GM12878 (cell line): Measurements from ENCODE around the gene KLHL22. TPM values are rescaled to one million over a fixed set of nuclear protein-coding genes. Genes with fewer than 3 reads are reported as not detected.

Source experiments
- ATAC-seq: fragments of 200-7000 bp; cut with Tn5 transposase; 3 replicates; pipeline ENCODE4 v1.9.1; 2020; ENCODE audit warnings: mild to moderate bottlenecking, moderate library complexity
- BruUV-seq: library from RNA; stranded (reverse); fragments of 400-500 nt; replicated peaks from 2 replicates; lab custom pipeline; 2021; lab: Mats Ljungman, UMichigan
- CTCF ChIA-PET: fragments of 300-600 bp; sonication (Branson Sonifier 250); formaldehyde crosslinking; extraction: SDS; loops from one replicate; lab custom pipeline; 2021; ENCODE audit warnings: inconsistent platforms; lab: Yijun Ruan, JAX
- POLR2A ChIA-PET: fragments of 350-600 bp; formaldehyde crosslinking; extraction: SDS; loops from one replicate; lab custom pipeline; 2021; ENCODE audit warnings: inconsistent platforms; lab: Charles Lee
- RAD21 ChIA-PET: fragments of 300-600 bp; sonication (Branson Sonifier 250); formaldehyde crosslinking; loops from one replicate; lab custom pipeline; 2023; ENCODE audit warnings: antibody characterized with exemption; ENCODE audit not compliant: unreplicated experiment; lab: Charles Lee
- SMC1A ChIA-PET: fragments of 300-600 bp; sonication (Branson Sonifier 250); formaldehyde crosslinking; loops from one replicate; lab custom pipeline; 2023; ENCODE audit not compliant: unreplicated experiment, uncharacterized antibody; lab: Charles Lee
- DNase-seq: peaks from one replicate; pipeline ENCODE4 v3.0.0-alpha.2; 2011; ENCODE audit warnings: low read depth, low spot score
- FAIRE-seq: peaks from 3 replicates; lab custom pipeline; 2011; peaks lifted over from hg19 to GRCh38; lab: Jason Lieb, UNC
- H2AFZ ChIP-seq: 2 replicates; pipeline ENCODE4 v1.6.0; 2011; ENCODE audit warnings: low read depth, low read length, control low read depth; ENCODE audit not compliant: control insufficient read depth
- H3K27ac ChIP-seq: 2 replicates; pipeline ENCODE4 v1.5.1; 2011; ENCODE audit warnings: control low read depth; ENCODE audit not compliant: control insufficient read depth, insufficient read depth
- H3K27me3 ChIP-seq, 2 experiments: replicated peaks in 1 of 2; 2 replicates each; pipeline versions ENCODE4 v1.6.0 to v1.6.1; 2011; ENCODE audit warnings: low read length in 1 of 2; ENCODE audit not compliant: control insufficient read depth in 2 of 2, insufficient read depth in 2 of 2
- H3K36me3 ChIP-seq, 2 experiments: 2 replicates each; pipeline ENCODE4 v1.5.1; 2011; ENCODE audit warnings: low read length in 1 of 2; ENCODE audit not compliant: control insufficient read depth in 2 of 2, insufficient read depth in 2 of 2
- H3K4me1 ChIP-seq: 2 replicates; pipeline ENCODE4 v1.6.1; 2011; ENCODE audit warnings: mild to moderate bottlenecking, low read length, moderate library complexity, mixed read lengths; ENCODE audit not compliant: control insufficient read depth, insufficient read depth
- H3K4me2 ChIP-seq: 2 replicates; pipeline ENCODE4 v1.6.0; 2011; ENCODE audit warnings: control low read depth; ENCODE audit not compliant: control insufficient read depth, insufficient read depth
- H3K4me3 ChIP-seq: fragments of 200-600 bp; sonication (generic); 2 replicates; pipeline ENCODE4 v1.5.1; 2016
- H3K79me2 ChIP-seq: 2 replicates; pipeline ENCODE4 v1.6.0; 2011; ENCODE audit warnings: low read length; ENCODE audit not compliant: control insufficient read depth, insufficient read depth
- H3K9ac ChIP-seq: 2 replicates; pipeline ENCODE4 v1.8.0; 2011; ENCODE audit warnings: low read length, control low read depth, mixed read lengths; ENCODE audit not compliant: control insufficient read depth, insufficient read depth
- H3K9me3 ChIP-seq: replicated peaks from 3 replicates; pipeline ENCODE4 v1.5.1; 2011; ENCODE audit warnings: mild to moderate bottlenecking, low read length; ENCODE audit not compliant: control insufficient read depth, insufficient read depth
- H4K20me1 ChIP-seq: 2 replicates; pipeline ENCODE4 v1.6.0; 2011; ENCODE audit not compliant: control insufficient read depth, insufficient read depth
- BCLAF1 ChIP-seq: fragments of 450-650 bp; IDR thresholded peaks from 2 replicates; pipeline ENCODE4 v1.6.1; 2017; ENCODE audit warnings: antibody characterized with exemption, mild to moderate bottlenecking, moderate library complexity
- NR2C2 ChIP-seq: IDR thresholded peaks from 2 replicates; pipeline ENCODE4 v1.6.1; 2011; ENCODE audit warnings: borderline replicate concordance, low read depth; ENCODE audit not compliant: control insufficient read depth, insufficient read length
- REST ChIP-seq: IDR thresholded peaks from 2 replicates; pipeline ENCODE4 v1.6.1; 2012; ENCODE audit warnings: mild to moderate bottlenecking, low read depth, low read length
- ZBTB4 ChIP-seq: fragments of 450-650 bp; formaldehyde crosslinking; IDR thresholded peaks from 2 replicates; pipeline ENCODE4 v1.4.0; 2022; ENCODE audit warnings: mild to moderate bottlenecking, moderate library complexity
- ZNF687 ChIP-seq: fragments of 450-650 bp; IDR thresholded peaks from 2 replicates; pipeline ENCODE4 v1.6.1; 2017; ENCODE audit warnings: mild to moderate bottlenecking, moderate library complexity
- ZZZ3 ChIP-seq: IDR thresholded peaks from 2 replicates; pipeline ENCODE4 v1.6.1; 2011; ENCODE audit warnings: low read depth; ENCODE audit not compliant: control insufficient read depth, insufficient read length
- WGBS: methylation state at CpG from one replicate; pipeline ENCODE4 v1.1.6; 2016; ENCODE audit warnings: low lambda C conversion rate; ENCODE audit not compliant: insufficient replicate concordance, insufficient coverage; ENCODE audit errors: missing lambda C conversion rate; 5-methylcytosine and 5-hydroxymethylcytosine counted together
- in situ Hi-C: fragments of 300-500 bp; cut with MboI; formaldehyde crosslinking; loops from 9 replicates; pipeline ENCODE4 v1.14.3; 2018; ENCODE audit warnings: mixed read lengths
- intact Hi-C: fragments of 100-400 bp; cut with micrococcal nuclease; formaldehyde crosslinking; loops from one replicate; pipeline ENCODE4 v1.14.2; 2022; ENCODE audit not compliant: unreplicated experiment
- polyA plus RNA-seq, 11 experiments: library from polyadenylated mRNA; depleted of rRNA in 4 of 11; unstranded in 6 of 11; stranded (reverse) in 5 of 11; fragments of >200 nt; fragmentation: Nextera tagmentation in 4 of 11; fragmentation: Illumina TruSeq in 1 of 11; extraction: Ambion mirVana in 4 of 11; extraction: Trizol in 1 of 11; gene quantifications; 1 replicate in 1 of 11; 2 replicates in 10 of 11; pipeline versions ENCODE4 v1.2.1 to v1.2.3, GENCODE V29; 2011 to 2016; ENCODE audit warnings: inconsistent platforms in 2 of 11, missing spikeins in 2 of 11, low read depth in 1 of 11
- total RNA-seq, 4 experiments: library from RNA; depleted of rRNA in 3 of 4; stranded (reverse); fragments of >200 nt in 3 of 4; fragmentation: Illumina TruSeq in 1 of 4; extraction: Trizol in 1 of 4; gene quantifications; 2 replicates each; pipeline versions ENCODE4 v1.2.1 to v1.2.3, GENCODE V29; 2013 to 2021

Gene KLHL22
- total and polyA plus RNA-seq, 10 of the 15 experiments (the other 5 are each of a cell fraction or from before 2014, with no cell fraction given): 0.06 to 22.1 (median 14.2) TPM

- Histone ChIP-seq H3K36me3 (peaks cover 0 to 6% of the 10 kb centered on the region in 2 experiments; a peak in 3 of 4 replicates), H3K27me3 (no peaks in the 10 kb centered on the region; a peak in 1 of 4 replicates), H2AFZ (no peak overlapping the region), H3K9me3 (no peaks in the 10 kb centered on the region), H3K79me2 (no peaks in the 10 kb centered on the region), H3K9ac (no peak overlapping the region), H3K4me2 (no peak overlapping the region), H3K27ac (no peak overlapping the region), H4K20me1 (no peaks in the 10 kb centered on the region), H3K4me1 (no peaks in the 10 kb centered on the region), H3K4me3 (no peak overlapping the region)
- FAIRE-seq (no peak), ATAC-seq (no peak), DNase-seq (no peak)
- no TSS peak for BruUV-seq
- ChIA-PET SMC1A (no interaction called here), CTCF (interaction anchor here (0.8 to 1.4 kb wide), 2 partner anchors 11 to 48 kb away, joined by 3 to 6 read pairs; no protein-coding TSS in a partner anchor), POLR2A (interaction anchor here (0.8 kb wide), 1 partner anchor 9 kb away, joined by 5 read pairs; no protein-coding TSS in a partner anchor), RAD21 (no interaction called here)
- intact Hi-C loops (no loop called here), in situ Hi-C loops (no loop called here)
- 77% methylated on average over 3 of the region's 3 CpGs for WGBS
- TF ChIP-seq NR2C2 (no peak), BCLAF1 (no peak), ZBTB4 (no peak), ZZZ3 (no peak), REST (no peak), ZNF687 (no peak)
Measured at GRCh38 chr22:20407829-20408228, 87.8 kb downstream of the KLHL22 start.
